Ishikawa (cell line): ENCODE measurements around the gene MARCHF3.

ENCODE experiments used
- CEBPB ChIP-seq: IDR thresholded peaks from 2 replicates; pipeline ENCODE4 v1.6.1; 2012
- CREB1 ChIP-seq: IDR thresholded peaks from 2 replicates; pipeline ENCODE4 v1.6.1; 2012; ENCODE audit warnings: low read depth
- EGR1 ChIP-seq: IDR thresholded peaks from 2 replicates; pipeline ENCODE4 v1.6.1; 2012
- EP300 ChIP-seq: IDR thresholded peaks from 2 replicates; pipeline ENCODE4 v1.6.1; 2012; ENCODE audit warnings: borderline replicate concordance
- FOXM1 ChIP-seq: IDR thresholded peaks from 2 replicates; pipeline ENCODE4 v1.6.1; 2012; ENCODE audit warnings: low read depth, borderline replicate concordance
- NFIC ChIP-seq: IDR thresholded peaks from 2 replicates; pipeline ENCODE4 v1.6.1; 2012
- RAD21 ChIP-seq: IDR thresholded peaks from 2 replicates; pipeline ENCODE4 v1.6.1; 2012; ENCODE audit warnings: low read depth
- TAF1 ChIP-seq: IDR thresholded peaks from 2 replicates; pipeline ENCODE4 v1.6.1; 2012; ENCODE audit warnings: low read depth, mild to moderate bottlenecking
- TCF12 ChIP-seq: IDR thresholded peaks from 2 replicates; pipeline ENCODE4 v1.6.1; 2012; ENCODE audit warnings: low read depth
- TEAD4 ChIP-seq: IDR thresholded peaks from 2 replicates; pipeline ENCODE4 v1.6.1; 2012
- YY1 ChIP-seq: IDR thresholded peaks from 2 replicates; pipeline ENCODE4 v1.6.1; 2012; ENCODE audit warnings: low read depth
- ZBTB7A ChIP-seq: IDR thresholded peaks from 2 replicates; pipeline ENCODE4 v1.6.1; 2012; ENCODE audit warnings: low read depth
- TF ChIP-seq, protein P1 (sequence below): IDR thresholded peaks from 2 replicates; pipeline ENCODE4 v1.6.1; 2012
- TF ChIP-seq, protein P2 (sequence below): IDR thresholded peaks from 2 replicates; pipeline ENCODE4 v1.6.1; 2012
- TF ChIP-seq, protein P3 (sequence below): IDR thresholded peaks from 2 replicates; pipeline ENCODE4 v1.6.1; 2012; ENCODE audit warnings: low read depth, mild to moderate bottlenecking

The MARCHF3 gene

DNA sequence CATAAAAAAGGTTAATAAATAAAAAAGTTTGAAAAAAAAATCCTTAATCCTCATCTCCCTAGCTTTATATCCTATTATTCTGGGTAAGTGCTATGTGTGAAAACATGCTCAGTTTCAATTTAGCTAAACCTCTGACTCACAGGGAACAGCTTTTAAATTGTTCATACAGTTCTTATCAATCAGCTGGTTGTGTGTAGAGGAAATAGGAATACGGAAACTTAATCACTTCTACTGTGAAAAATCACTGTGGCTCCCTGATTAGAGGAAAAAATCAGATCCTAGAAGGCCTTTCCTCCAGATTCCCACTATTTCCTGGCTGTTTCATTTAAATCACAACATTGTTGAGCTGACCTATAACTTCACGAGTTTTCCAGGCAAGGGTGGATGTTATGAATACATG lies 120.5 kb downstream of the MARCHF3 start:
- TF ChIP-seq RAD21 = no peak

DNA sequence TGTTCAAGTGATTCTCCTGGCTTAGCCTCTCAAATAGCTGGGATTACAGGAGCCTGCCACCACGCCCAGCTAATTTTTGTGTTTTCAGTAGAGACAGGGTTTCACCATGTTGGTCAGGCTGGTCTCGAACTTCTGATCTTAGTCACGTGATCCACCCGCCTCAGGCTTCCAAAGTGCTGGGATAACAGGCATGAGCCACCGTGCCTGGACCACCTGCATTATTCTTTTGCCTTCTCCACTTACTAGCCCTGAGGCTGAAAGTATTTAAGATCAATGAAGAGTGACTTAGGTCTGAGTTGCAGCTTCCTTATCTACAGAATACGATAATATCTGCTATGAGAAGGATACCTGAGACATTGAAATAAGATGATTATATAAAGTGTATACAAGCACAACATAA lies 129.6 kb downstream of the MARCHF3 start:
- TF ChIP-seq YY1 = no peak
- TF ChIP-seq FOXM1 = no peak
- no peak for TF ChIP-seq NFIC
- no peak for TF ChIP-seq ZBTB7A

DNA sequence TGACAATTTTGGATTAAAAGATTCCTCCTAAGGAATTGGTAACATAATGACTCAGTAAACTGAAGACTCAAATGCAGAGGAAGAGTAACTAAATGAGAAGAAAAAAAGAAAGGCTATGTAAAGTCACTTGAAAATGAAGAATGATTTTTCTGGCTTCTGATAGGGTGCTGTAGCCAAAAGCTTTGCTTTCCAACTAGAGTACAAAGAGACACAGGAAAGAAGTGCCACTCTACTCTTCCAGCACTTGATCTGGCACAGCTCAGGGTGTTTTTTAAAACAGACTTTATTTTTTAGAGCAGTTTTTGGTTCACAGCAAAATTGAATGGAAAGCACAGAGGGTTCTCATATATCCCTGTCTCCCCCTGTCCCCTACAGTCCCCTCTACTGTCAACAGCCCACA lies 130.9 kb downstream of the MARCHF3 start:
- TF ChIP-seq, protein P1, sequence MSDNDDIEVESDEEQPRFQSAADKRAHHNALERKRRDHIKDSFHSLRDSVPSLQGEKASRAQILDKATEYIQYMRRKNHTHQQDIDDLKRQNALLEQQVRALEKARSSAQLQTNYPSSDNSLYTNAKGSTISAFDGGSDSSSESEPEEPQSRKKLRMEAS = no peak
- TF ChIP-seq CREB1 = no peak
- TF ChIP-seq, protein P2, sequence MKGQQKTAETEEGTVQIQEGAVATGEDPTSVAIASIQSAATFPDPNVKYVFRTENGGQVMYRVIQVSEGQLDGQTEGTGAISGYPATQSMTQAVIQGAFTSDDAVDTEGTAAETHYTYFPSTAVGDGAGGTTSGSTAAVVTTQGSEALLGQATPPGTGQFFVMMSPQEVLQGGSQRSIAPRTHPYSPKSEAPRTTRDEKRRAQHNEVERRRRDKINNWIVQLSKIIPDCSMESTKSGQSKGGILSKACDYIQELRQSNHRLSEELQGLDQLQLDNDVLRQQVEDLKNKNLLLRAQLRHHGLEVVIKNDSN = no peak
- no peak for TF ChIP-seq CEBPB

DNA sequence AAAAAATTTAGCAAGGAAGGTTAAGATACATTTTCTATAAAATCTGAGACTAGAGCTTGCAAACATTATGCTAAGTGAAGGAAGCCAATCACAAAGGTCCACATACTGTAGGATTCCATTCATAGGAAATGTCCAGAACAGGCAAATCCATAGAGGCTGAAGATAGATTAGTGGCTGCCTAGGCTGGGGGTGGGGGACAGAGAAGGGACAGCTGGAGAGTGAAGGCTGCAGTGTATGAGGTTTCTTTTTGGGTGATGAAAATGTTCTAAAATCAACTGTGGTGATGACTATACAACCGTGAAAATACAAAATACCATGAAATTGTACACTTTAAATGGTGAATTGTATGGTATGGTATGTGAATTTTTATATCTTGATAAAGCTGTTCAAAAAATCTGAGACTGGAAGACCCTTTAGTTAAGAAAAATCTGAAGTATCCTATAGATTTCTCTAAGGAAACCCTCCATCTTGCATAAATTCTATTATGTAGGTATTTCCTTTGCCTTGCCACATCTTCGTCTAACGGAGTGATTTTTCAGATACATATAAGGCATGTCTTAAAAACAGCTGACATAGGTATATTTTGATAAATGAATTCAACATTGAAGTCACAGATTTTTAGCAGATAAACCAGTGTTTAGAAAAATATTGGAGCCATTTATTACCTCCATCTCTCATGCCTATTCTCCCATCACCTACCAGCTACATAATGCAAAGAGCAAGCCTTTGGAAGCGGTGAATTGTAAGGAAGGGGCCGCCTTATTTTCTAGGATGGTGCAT lies 132.3 kb downstream of the MARCHF3 start:
- no peak for TF ChIP-seq YY1
- TF ChIP-seq TEAD4 = no peak
- TF ChIP-seq FOXM1 = no peak
- TF ChIP-seq, protein P2 = no peak
- TF ChIP-seq CEBPB = no peak

DNA sequence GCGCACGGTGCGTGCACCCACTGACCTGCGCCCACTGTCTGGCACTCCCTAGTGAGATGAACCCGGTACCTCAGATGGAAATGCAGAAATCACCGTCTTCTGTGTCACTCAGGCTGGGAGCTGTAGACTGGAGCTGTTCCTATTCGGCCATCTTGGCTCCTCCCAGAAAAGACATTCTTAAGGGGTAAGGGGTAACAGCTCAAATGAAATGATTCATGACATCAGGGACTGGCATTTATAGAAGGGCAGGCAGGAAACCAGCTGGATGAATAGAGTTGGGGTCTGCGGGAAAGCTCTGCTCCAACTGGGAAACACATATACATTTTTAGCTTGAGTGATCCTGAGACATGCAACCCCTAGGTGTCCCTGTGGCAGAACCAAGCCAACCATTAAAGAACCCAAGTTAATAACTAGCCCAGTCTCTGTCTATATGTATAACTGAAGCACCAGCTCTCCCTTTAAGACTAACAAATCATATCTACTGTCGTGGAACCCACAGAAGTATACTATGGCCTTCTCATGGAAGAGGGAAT lies 134.1 kb downstream of the MARCHF3 start:
- TF ChIP-seq, protein P1 = no peak
- TF ChIP-seq NFIC = no peak
- no peak for TF ChIP-seq YY1
- TF ChIP-seq, protein P3, sequence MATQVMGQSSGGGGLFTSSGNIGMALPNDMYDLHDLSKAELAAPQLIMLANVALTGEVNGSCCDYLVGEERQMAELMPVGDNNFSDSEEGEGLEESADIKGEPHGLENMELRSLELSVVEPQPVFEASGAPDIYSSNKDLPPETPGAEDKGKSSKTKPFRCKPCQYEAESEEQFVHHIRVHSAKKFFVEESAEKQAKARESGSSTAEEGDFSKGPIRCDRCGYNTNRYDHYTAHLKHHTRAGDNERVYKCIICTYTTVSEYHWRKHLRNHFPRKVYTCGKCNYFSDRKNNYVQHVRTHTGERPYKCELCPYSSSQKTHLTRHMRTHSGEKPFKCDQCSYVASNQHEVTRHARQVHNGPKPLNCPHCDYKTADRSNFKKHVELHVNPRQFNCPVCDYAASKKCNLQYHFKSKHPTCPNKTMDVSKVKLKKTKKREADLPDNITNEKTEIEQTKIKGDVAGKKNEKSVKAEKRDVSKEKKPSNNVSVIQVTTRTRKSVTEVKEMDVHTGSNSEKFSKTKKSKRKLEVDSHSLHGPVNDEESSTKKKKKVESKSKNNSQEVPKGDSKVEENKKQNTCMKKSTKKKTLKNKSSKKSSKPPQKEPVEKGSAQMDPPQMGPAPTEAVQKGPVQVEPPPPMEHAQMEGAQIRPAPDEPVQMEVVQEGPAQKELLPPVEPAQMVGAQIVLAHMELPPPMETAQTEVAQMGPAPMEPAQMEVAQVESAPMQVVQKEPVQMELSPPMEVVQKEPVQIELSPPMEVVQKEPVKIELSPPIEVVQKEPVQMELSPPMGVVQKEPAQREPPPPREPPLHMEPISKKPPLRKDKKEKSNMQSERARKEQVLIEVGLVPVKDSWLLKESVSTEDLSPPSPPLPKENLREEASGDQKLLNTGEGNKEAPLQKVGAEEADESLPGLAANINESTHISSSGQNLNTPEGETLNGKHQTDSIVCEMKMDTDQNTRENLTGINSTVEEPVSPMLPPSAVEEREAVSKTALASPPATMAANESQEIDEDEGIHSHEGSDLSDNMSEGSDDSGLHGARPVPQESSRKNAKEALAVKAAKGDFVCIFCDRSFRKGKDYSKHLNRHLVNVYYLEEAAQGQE = no peak

DNA sequence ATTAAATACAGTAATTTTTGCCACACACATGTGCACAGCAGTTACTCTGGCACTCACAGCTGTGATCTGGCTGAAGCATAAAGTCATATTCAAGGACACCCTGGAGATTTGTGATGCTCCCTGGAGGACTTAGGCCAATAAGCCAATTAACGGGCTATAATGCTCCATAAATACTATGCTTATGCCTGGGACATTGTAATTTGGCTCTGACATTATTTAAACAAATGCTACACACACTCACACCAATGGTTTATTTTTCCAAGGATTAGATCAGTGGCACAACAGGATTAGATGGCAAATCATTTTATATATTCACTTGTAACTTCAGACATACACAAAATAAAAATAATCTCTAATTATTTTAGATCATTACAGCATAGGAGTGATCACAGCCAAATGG lies 142.2 kb downstream of the MARCHF3 start:
- TF ChIP-seq RAD21 = no peak
- no peak for TF ChIP-seq EP300
- TF ChIP-seq CEBPB = no peak
- no peak for TF ChIP-seq NFIC

DNA sequence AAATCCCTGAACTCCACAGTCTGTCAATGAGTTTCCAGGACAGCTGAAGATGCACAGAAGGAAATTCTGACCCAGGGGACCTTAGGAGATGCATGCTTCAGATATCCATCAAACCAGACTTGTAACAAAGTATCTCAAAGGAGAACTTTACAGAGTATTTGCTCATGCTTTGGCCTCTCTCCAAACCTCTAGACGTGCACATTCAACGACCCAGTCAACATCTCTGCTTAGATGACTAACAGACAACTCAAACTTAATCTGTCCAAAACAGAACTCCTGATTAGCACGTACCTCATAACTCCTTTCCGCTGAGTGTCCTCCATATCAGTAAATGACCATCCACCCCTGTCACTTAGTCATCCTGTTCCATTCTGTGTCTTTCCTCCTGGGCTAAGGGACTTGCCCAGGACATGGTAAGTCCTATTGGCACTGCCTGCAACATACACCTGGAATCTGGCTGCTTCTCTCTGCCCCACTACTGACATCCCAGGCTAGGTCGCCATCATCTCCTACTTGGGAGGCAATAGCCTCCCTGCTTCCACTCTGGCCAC lies 146.0 kb downstream of the MARCHF3 start:
- TF ChIP-seq TEAD4 = no peak
- no peak for TF ChIP-seq TAF1
- TF ChIP-seq ZBTB7A = no peak
- TF ChIP-seq, protein P1 = no peak
- no peak for TF ChIP-seq CREB1
- TF ChIP-seq, protein P2 = no peak
- TF ChIP-seq YY1 = no peak
- TF ChIP-seq EGR1 = no peak
- TF ChIP-seq FOXM1 = no peak
- TF ChIP-seq EP300 = no peak
- TF ChIP-seq RAD21 = no peak
- TF ChIP-seq, protein P3 = no peak
- no peak for TF ChIP-seq TCF12
- TF ChIP-seq CEBPB = no peak
- TF ChIP-seq NFIC = no peak
